HG03064 (cell line): ENCODE measurements around the gene ADH7.
"Not testable (repeated sequence)": the region's sequence is repeated elsewhere in the genome, so short reads cannot be mapped to it uniquely, and the experiment has no call there.

Source experiments
- ATAC-seq: cut with Tn5 transposase; IDR thresholded peaks from one replicate; pipeline ENCODE4 v1.9.1; 2021; ENCODE audit warnings: low read depth; ENCODE audit not compliant: unreplicated experiment

ADH7 gene

GRCh38 chr4:99417125-99417524 is 18.0 kb downstream of the ADH7 start:
- no peak for ATAC-seq

- not testable (repeated sequence) for ATAC-seq
These were observed 19.4 kb downstream of the ADH7 start for GRCh38 chr4:99415762-99416161.

- not testable (repeated sequence) for ATAC-seq
These were observed 20.2 kb downstream of the ADH7 start for GRCh38 chr4:99414902-99415301.

DNA sequence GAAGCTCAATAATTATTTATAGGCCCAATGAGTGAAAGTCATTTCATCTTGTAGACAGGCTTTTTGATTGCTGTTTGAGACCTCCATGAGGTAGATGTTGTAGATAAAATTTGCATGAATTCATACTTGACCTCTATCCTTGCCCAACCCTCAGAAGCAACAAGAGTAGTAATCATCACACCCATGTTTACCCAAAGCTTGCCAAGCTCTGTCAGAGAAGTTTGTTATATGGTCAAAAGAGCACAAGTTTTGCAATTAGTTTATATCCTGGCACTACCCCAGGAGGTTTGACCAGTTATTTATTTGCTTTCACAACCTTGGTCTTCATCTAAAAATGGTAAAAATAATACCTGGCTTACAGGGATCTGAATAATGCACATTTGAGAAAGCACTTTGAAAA is 20.7 kb downstream of the ADH7 start:
- no peak for ATAC-seq

- ATAC-seq: no peak
These were observed 22.0 kb downstream of the ADH7 start for GRCh38 chr4:99413140-99413539.

DNA sequence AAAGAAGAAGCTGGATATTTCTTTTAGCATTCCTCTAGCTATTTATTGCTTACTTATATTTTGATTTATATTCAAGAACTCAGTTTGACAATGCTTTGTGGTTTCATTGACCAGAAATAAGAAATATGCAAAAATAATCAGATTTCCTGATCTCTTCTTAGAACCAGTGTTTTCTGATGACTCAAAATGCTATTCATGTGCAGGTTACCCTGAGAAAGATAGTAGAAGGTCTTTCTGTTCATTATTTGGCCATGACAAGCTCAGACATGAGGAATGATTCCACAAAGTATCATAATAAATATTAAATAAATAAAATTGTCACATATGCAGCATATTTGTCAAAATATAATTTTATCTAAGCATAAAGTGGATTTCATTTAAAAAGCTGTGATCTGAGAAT is 24.1 kb downstream of the ADH7 start:
- no peak for ATAC-seq

DNA sequence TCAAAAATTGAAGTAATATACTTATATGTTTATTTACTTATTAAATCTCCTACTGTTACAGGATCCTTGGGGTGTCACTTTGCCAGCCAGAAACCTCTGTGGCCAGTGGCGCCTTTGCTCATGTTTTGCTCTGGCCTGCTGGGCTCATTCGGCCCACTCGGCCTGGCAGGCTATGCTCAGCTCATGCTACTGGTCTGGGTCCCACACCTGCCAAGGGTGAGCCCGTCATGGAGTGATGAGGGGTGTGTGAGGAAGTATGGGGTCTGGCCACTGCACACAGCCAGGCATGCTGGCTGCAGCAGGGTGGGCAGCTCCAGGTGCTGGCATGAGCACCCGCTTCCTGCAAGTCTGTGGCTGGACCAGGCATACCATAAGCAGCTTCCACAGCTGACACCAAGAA is 25.1 kb downstream of the ADH7 start:
- no peak for ATAC-seq

- ATAC-seq: no peak
These were observed 26.8 kb downstream of the ADH7 start for GRCh38 chr4:99408346-99408745.

- ATAC-seq: no peak
These were observed 29.6 kb downstream of the ADH7 start for GRCh38 chr4:99405433-99406115.

DNA sequence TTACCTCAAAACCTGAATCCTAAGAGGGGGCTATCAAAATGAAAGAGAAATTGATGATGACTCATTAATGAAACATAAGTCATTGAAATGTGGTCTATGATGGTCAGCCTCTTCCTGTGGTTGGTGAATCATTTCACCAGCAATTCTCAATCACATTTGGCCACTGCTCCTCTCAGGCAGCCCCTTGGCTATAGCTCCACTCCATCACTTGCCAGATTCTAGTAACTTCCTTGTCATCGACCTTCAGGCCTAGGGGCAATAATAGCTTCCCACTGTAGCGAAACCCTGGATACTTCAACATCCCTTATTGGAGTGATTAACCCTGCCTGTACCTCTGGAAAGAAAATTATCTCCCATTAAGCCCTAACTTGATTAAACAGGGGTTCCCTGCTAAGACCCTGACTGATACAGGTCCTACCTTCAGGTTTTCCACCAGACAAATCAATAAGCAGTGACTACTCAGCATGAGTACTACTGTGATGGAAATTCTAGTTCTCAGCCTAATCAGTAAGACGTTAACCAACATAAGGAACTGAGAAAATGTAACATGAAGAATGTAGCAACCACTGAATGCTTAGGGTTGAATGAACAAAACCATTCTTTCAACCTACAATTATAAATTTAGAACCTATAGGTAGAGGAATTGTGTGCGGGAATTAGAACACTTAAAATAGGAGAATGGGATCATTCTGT is 30.4 kb downstream of the ADH7 start:
- ATAC-seq: peak; percentile 85

DNA sequence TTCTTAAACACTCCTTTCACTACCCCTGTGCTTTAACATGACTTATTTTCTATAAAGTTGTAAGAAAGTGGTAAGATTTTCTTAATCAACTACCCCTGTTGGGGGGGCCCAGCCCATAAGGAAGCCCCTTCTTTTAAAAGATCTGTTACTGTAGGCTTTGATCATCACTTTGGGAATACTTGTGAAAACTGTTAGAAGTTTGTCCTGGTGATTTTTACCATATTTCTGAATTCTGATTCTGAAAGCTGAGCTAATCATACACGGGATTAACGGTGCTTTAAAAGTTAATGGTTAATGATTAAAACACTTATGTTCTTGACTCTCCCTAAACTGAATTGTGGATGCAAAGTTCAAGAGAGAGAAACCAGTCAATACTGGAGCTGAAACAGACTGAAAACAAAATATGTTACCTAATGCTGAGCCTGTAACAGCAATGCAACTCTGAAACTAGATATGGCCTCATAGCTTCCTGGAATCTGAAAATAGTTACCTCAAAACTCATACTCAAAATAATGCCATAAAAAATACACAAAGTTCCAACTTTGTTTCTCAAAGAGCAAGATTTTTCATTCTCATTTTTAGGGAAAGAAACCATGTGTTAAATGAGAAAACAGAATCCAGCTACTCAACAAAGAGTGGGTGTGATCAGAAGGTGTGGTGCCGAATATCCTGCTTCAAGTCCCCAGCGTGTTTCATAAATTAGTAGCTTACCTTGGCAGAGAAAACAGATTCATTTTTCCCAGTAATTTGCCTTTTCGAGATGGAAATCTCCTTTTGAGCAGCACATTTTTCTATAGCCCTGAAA is 31.6 kb downstream of the ADH7 start:
- ATAC-seq: peak; percentile 64

GRCh38 chr4:99402765-99403164 is 32.4 kb downstream of the ADH7 start:
- no peak for ATAC-seq

- no peak for ATAC-seq
These were observed 34.3 kb downstream of the ADH7 start for GRCh38 chr4:99400831-99401230.

DNA sequence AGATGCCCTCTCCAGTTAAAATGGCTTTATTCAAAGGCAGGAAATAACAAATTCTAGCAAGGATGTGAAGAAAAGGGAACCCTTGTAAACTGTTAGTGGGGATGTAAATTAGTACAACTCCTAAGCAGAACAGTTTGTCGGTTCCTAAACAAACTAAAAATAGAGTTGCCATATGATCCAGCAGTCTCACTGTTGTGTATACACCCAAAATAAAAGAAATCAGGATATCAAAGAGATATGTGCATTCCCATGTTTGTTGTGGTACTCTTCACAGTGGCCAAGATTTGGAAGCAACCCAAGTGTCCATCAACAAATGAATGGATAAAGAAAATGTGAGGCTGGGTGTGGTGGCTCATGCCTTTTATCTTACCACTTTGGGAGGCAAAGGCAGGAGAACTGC is 36.1 kb downstream of the ADH7 start:
- ATAC-seq: no peak

DNA sequence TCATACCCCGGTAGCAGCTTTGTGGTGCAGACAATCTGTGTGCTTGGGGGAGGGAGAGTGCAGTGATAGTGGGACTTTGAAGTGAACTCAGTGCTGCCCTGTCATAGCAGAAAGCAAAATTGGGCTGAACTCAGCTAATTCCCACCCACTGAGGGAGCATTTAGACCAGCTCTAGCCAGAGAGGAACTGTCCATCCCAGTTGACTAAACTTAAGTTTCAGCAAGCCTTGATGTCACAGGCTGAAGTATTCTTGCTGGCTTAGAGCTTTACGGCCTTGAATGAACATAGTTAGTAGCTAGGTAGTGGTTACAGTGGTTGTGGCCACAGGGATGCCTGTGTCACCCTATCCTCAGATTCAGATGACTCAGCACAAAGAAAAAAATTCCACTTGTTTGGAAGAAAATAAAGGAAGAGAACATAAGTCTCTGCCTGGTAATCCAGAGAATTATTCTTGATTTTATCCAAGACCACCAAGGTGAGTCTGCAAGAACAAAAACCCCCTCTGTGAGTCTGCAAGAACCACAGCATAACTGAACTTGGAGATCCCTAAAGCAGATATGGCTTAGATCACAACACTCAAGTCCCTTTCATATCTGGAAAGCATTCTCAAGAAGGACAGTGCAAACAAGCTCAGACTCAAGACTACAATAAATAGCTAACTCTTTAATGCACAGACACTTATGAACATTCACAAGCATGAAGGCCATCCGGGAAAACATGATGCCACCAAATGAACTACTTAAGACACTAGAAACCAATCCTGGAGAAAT is 39.4 kb downstream of the ADH7 start:
- ATAC-seq: no peak

DNA sequence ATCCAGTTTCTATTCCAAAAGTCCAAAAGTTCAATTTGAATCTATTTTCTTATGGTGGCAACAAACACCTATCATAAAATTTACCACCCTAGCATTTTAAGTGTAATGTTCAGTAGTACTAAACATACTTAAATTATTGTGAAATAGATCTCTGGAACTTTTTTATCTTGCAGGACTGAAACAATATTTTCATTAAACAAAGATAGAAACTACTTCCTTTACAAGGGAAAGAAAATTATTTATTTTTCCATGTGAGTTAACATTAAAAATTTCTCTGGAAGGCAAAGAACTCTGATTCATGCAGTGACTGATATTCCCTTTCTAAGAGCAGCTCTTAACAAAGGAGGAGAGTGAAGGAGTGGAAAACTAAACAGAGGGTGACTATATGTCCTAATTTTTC is 40.2 kb downstream of the ADH7 start:
- no peak for ATAC-seq

- ATAC-seq: no peak
These were observed 45.1 kb downstream of the ADH7 start for GRCh38 chr4:99390055-99390454.

DNA sequence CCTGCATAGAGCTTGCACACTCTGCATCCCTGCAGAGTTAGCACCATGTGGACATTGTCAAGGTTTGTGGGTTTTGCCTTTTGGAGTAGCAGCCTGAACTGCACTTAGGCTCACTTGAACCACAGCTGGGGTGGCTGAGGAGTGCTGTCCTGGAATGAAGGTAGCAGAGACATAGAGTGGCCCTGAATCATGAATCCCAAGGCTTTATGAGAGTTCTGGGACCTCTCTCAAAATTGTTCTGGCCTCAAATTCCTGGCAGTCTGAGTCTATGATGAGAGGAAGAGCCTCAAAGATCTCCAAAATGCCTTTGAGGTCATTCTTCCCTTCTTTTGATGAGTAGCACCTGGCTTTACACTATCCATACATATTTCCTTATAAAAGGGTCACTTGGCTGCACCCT is 45.5 kb downstream of the ADH7 start:
- no peak for ATAC-seq

DNA sequence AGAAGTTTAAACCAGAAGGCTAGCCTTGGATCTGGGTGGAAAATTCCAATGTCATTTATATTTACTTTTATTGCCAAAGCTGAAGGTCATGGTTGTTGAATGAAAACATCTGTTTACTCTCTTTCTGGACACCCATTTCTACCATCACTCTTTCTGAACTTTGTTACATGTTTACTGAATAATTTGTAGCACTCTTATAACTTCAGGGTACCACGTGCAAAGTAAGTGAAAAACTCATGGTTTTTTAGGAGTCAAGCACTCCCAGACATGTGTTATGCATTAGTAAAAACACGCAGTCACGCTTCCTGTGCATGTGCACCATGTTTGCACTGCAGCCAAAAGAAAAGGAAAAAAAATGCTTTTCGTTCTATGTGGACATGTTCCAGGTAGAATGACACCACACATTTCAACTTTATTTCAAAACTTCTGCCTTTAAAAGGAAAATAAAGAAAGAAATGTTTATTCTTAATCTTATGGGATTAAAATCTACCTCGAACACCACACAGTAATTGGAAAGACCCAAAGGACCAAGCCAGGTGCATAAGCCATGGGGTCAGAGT is 51.2 kb downstream of the ADH7 start:
- no peak for ATAC-seq

GRCh38 chr4:99383399-99383798 is 51.7 kb downstream of the ADH7 start:
- ATAC-seq: no peak
